Measurements from ENCODE around the gene ANKLE2. TPM values are rescaled to one million over a fixed set of nuclear protein-coding genes. Genes with fewer than 3 reads are reported as not detected.
"Not testable (repeated sequence)": the region's sequence is repeated elsewhere in the genome, so short reads cannot be mapped to it uniquely, and the experiment has no call there.

The ANKLE2 gene
- total RNA-seq, 2 experiments from 2014 or later: 86.6 to 95.5 TPM

GRCh38 chr12:132774646-132775275, 13.1 kb upstream of the ANKLE2 start:
- Mint-ChIP-seq H3K9me3 (no peaks in the 10 kb centered on the region), H3K27ac (peak overlapping the region; percentile 38), H3K27me3 (no peaks in the 10 kb centered on the region), H3K4me3 (no peak overlapping the region), H3K4me1 (peaks cover 39% of the 10 kb centered on the region), H3K36me3 (ENCODE audit: low read depth) (peaks cover 47% of the 10 kb centered on the region)
- POLR2A ChIA-PET: interaction anchor here (0.6 kb wide), 1 partner anchor 9 kb away, joined by 3 read pairs; no protein-coding TSS in a partner anchor
- DNase-seq: no peak
- CTCF ChIA-PET: interaction anchor here (0.5 to 1.4 kb wide), 2 partner anchors 103 to 134 kb away, joined by 3 to 4 read pairs; no protein-coding TSS in a partner anchor

GRCh38 chr12:132774159-132774558, 12.5 kb upstream of the ANKLE2 start:
- H3K9me3 Mint-ChIP-seq: no peaks in the 10 kb centered on the region
- DNase-seq: no peak
- H3K4me1 Mint-ChIP-seq: peaks cover 45% of the 10 kb centered on the region
- no peak overlapping the region for H3K27ac Mint-ChIP-seq
- no peak overlapping the region for H3K4me3 Mint-ChIP-seq
- H3K36me3 Mint-ChIP-seq (ENCODE audit: low read depth): peaks cover 48% of the 10 kb centered on the region
- CTCF ChIA-PET: interaction anchor here (1.4 kb wide), 1 partner anchor 134 kb away, joined by 3 read pairs; no protein-coding TSS in a partner anchor
- no peaks in the 10 kb centered on the region for H3K27me3 Mint-ChIP-seq
- POLR2A ChIA-PET: interaction anchor here (0.6 kb wide), 1 partner anchor 9 kb away, joined by 3 read pairs; no protein-coding TSS in a partner anchor

- DNase-seq: no peak
- Mint-ChIP-seq H3K27ac (peak overlapping the region; percentile 36), H3K4me1 (peaks cover 52% of the 10 kb centered on the region), H3K36me3 (ENCODE audit: low read depth) (peaks cover 54% of the 10 kb centered on the region), H3K27me3 (no peaks in the 10 kb centered on the region), H3K4me3 (no peak overlapping the region), H3K9me3 (no peaks in the 10 kb centered on the region)
- CTCF ChIA-PET: interaction anchor here (0.8 to 1.4 kb wide), 3 partner anchors 48 to 408 kb away, joined by 3 to 5 read pairs (median 4); partner anchors contain the start of gene ZNF268
- POLR2A ChIA-PET: no interaction called here
These were observed 11.7 kb upstream of the ANKLE2 start for GRCh38 chr12:132773077-132773955.

- Mint-ChIP-seq H3K4me1 (peaks cover 58% of the 10 kb centered on the region), H3K27ac (no peak overlapping the region), H3K27me3 (no peaks in the 10 kb centered on the region), H3K36me3 (ENCODE audit: low read depth) (peaks cover 50% of the 10 kb centered on the region), H3K9me3 (no peaks in the 10 kb centered on the region), H3K4me3 (no peak overlapping the region)
- no peak for DNase-seq
- ChIA-PET POLR2A (no interaction called here), CTCF (interaction anchor here (0.6 to 1.0 kb wide), 3 partner anchors 39 to 408 kb away, joined by 3 to 5 read pairs (median 4); partner anchors contain the start of gene ZNF268)
These were observed 11.0 kb upstream of the ANKLE2 start for GRCh38 chr12:132772606-132773005.

- Mint-ChIP-seq H3K9me3 (no peaks in the 10 kb centered on the region), H3K4me3 (peak overlapping the region; percentile 20), H3K4me1 (peaks cover 62% of the 10 kb centered on the region), H3K27me3 (no peaks in the 10 kb centered on the region), H3K36me3 (ENCODE audit: low read depth) (peaks cover 41% of the 10 kb centered on the region), H3K27ac (peak overlapping the region; percentile 83)
- POLR2A ChIA-PET: no interaction called here
- peak; percentile 70 for DNase-seq
- CTCF ChIA-PET: no interaction called here
These were observed 9.7 kb upstream of the ANKLE2 start for GRCh38 chr12:132771126-132771838.

GRCh38 chr12:132766380-132767085, 4.9 kb upstream of the ANKLE2 start:
- ChIA-PET POLR2A (interaction anchor here (0.6 kb wide), 1 partner anchor 190 kb away, joined by 7 read pairs; no protein-coding TSS in a partner anchor), CTCF (interaction anchor here (0.7 to 2.3 kb wide), 2 partner anchors 138 to 261 kb away, joined by 3 to 10 read pairs; no protein-coding TSS in a partner anchor)
- H3K9me3 Mint-ChIP-seq: no peaks in the 10 kb centered on the region
- no peak for DNase-seq
- no peak overlapping the region for H3K27ac Mint-ChIP-seq
- H3K27me3 Mint-ChIP-seq: no peaks in the 10 kb centered on the region
- H3K4me3 Mint-ChIP-seq: no peak overlapping the region
- peaks cover 21% of the 10 kb centered on the region for H3K36me3 Mint-ChIP-seq (ENCODE audit: low read depth)
- peaks cover 58% of the 10 kb centered on the region for H3K4me1 Mint-ChIP-seq

GRCh38 chr12:132765361-132765760, 3.7 kb upstream of the ANKLE2 start:
- POLR2A ChIA-PET: no interaction called here
- no peak overlapping the region for H3K4me3 Mint-ChIP-seq
- peaks cover 54% of the 10 kb centered on the region for H3K4me1 Mint-ChIP-seq
- no peaks in the 10 kb centered on the region for H3K27me3 Mint-ChIP-seq
- H3K27ac Mint-ChIP-seq: peak overlapping the region; percentile 69
- CTCF ChIA-PET: interaction anchor here (0.6 to 1.0 kb wide), 2 partner anchors 14 to 166 kb away, joined by 3 read pairs; no protein-coding TSS in a partner anchor
- peaks cover 24% of the 10 kb centered on the region for H3K36me3 Mint-ChIP-seq (ENCODE audit: low read depth)
- no peak for DNase-seq
- H3K9me3 Mint-ChIP-seq: no peaks in the 10 kb centered on the region

- H3K27me3 Mint-ChIP-seq: no peaks in the 10 kb centered on the region
- H3K36me3 Mint-ChIP-seq (ENCODE audit: low read depth): peaks cover 22% of the 10 kb centered on the region
- no peak overlapping the region for H3K4me3 Mint-ChIP-seq
- CTCF ChIA-PET: interaction anchor here (1.0 to 1.6 kb wide), 3 partner anchors 9 to 123 kb away, joined by 3 to 5 read pairs (median 3); partner anchors contain the start of gene CHFR
- H3K27ac Mint-ChIP-seq: no peak overlapping the region
- DNase-seq: no peak
- POLR2A ChIA-PET: no interaction called here
- H3K4me1 Mint-ChIP-seq: peaks cover 51% of the 10 kb centered on the region
- no peaks in the 10 kb centered on the region for H3K9me3 Mint-ChIP-seq
These were observed 2.6 kb upstream of the ANKLE2 start for GRCh38 chr12:132764231-132764630.

- H3K36me3 Mint-ChIP-seq (ENCODE audit: low read depth): peaks cover 23% of the 10 kb centered on the region
- H3K27ac Mint-ChIP-seq: peak overlapping the region; percentile 89
- peak; percentile 85 for DNase-seq
- POLR2A ChIA-PET: no interaction called here
- no peaks in the 10 kb centered on the region for H3K9me3 Mint-ChIP-seq
- no peaks in the 10 kb centered on the region for H3K27me3 Mint-ChIP-seq
- peak overlapping the region; percentile 75 for H3K4me3 Mint-ChIP-seq
- CTCF ChIA-PET: no interaction called here
- H3K4me1 Mint-ChIP-seq: peaks cover 38% of the 10 kb centered on the region
These were observed 420 bp upstream of the ANKLE2 start for GRCh38 chr12:132761921-132762583.

GRCh38 chr12:132759359-132759758, 2.3 kb downstream of the ANKLE2 start:
- H3K27ac Mint-ChIP-seq: no peak overlapping the region
- H3K9me3 Mint-ChIP-seq: no peaks in the 10 kb centered on the region
- no peaks in the 10 kb centered on the region for H3K27me3 Mint-ChIP-seq
- DNase-seq: no peak
- ChIA-PET POLR2A (no interaction called here), CTCF (interaction anchor here (0.6 kb wide), 1 partner anchor 9 kb away, joined by 3 read pairs; no protein-coding TSS in a partner anchor)
- H3K4me1 Mint-ChIP-seq: peaks cover 25% of the 10 kb centered on the region
- peaks cover 32% of the 10 kb centered on the region for H3K36me3 Mint-ChIP-seq (ENCODE audit: low read depth)
- H3K4me3 Mint-ChIP-seq: peak overlapping the region; percentile 87

GRCh38 chr12:132758825-132759224, 2.8 kb downstream of the ANKLE2 start:
- H3K27me3 Mint-ChIP-seq, CTCF ChIA-PET, H3K4me3 Mint-ChIP-seq, H3K9me3 Mint-ChIP-seq, H3K27ac Mint-ChIP-seq, DNase-seq: not testable (repeated sequence)
- POLR2A ChIA-PET: interaction anchor here (0.6 kb wide), 1 partner anchor 124 kb away, joined by 3 read pairs; no protein-coding TSS in a partner anchor
- peaks cover 35% of the 10 kb centered on the region for H3K36me3 Mint-ChIP-seq (ENCODE audit: low read depth)
- peaks cover 27% of the 10 kb centered on the region for H3K4me1 Mint-ChIP-seq

All from activated CD4-positive, alpha-beta T cell treated with anti-CD3 and anti-CD28 coated beads, Interleukin-2, amount 10 ng/mL, durations not matched to agents 7 days and 5 days (primary cell).